Endometrial microvascular endothelial cells (primary cell): ENCODE results near the gene RIOX2. TPM values are rescaled to one million over a fixed set of nuclear protein-coding genes. Genes with fewer than 3 reads are reported as not detected.

ENCODE experiments used
- total RNA-seq: library from RNA; depleted of rRNA; stranded (reverse); fragments of >200 nt; gene quantifications from one replicate; pipeline ENCODE4 v1.2.3, GENCODE V29; 2015; ENCODE audit errors: inconsistent ontology term

RIOX2 gene
- total RNA-seq, 1 donor from 2014 or later: 50.0 TPM

Other genes starting within 250 kb of the RIOX2 start
- 5.1 TPM for gene ARL6, start 207.7 kb downstream of the RIOX2 start, total RNA-seq
- 10.1 TPM for gene CRYBG3, start 150.4 kb downstream of the RIOX2 start, total RNA-seq
- gene GABRR3, start 62.9 kb upstream of the RIOX2 start, total RNA-seq: not detected
- gene OR5AC2, start 114.7 kb upstream of the RIOX2 start, total RNA-seq: not detected
- not detected for gene OR5H1, start 158.3 kb upstream of the RIOX2 start, total RNA-seq
- gene OR5H14, start 175.0 kb upstream of the RIOX2 start, total RNA-seq: not detected
- gene OR5H15, start 194.3 kb upstream of the RIOX2 start, total RNA-seq: not detected